RCC 7860 (cell line): ENCODE measurements around the gene PCBP3.

Experiments used
- DNase-seq: peaks from one replicate; pipeline ENCODE4 v3.0.0-alpha.2; 2015; ENCODE audit warnings: low spot score
- FAIRE-seq: peaks from 2 replicates; lab custom pipeline; 2012; peaks lifted over from hg19 to GRCh38; lab: Jason Lieb, UNC

Gene PCBP3

GRCh38 chr21:45869121-45870007 is 225.8 kb downstream of the PCBP3 start:
- DNase-seq (no peak), FAIRE-seq (no peak)

GRCh38 chr21:45870421-45870820 is 226.9 kb downstream of the PCBP3 start:
- FAIRE-seq, result no peak

GRCh38 chr21:45870851-45871615 is 227.5 kb downstream of the PCBP3 start:
- FAIRE-seq (no peak), DNase-seq (no peak)

More at GRCh38 chr21:45870421-45870820, 226.9 kb downstream of the PCBP3 start:
- DNase-seq, result no peak

- no peak for FAIRE-seq
- no peak for DNase-seq
Measured at GRCh38 chr21:45871616-45872236, 228.2 kb downstream of the PCBP3 start.

- DNase-seq (no peak), FAIRE-seq (no peak)
Measured at GRCh38 chr21:45872471-45872870, 228.9 kb downstream of the PCBP3 start.

GRCh38 chr21:45872902-45873301 is 229.4 kb downstream of the PCBP3 start:
- no peak for FAIRE-seq
- DNase-seq, result no peak

- FAIRE-seq (no peak), DNase-seq (no peak)
Measured at GRCh38 chr21:45873418-45873817, 229.9 kb downstream of the PCBP3 start.

GRCh38 chr21:45873866-45874265 is 230.3 kb downstream of the PCBP3 start:
- FAIRE-seq (no peak), DNase-seq (no peak)

GRCh38 chr21:45874716-45875415 is 231.3 kb downstream of the PCBP3 start:
- DNase-seq (no peak), FAIRE-seq (no peak)

- FAIRE-seq (no peak), DNase-seq (no peak)
Measured at GRCh38 chr21:45875416-45875760, 231.9 kb downstream of the PCBP3 start.

GRCh38 chr21:45875881-45876280 is 232.4 kb downstream of the PCBP3 start:
- no peak for FAIRE-seq
- DNase-seq, result no peak

- no peak for FAIRE-seq
- no peak for DNase-seq
Measured at GRCh38 chr21:45876381-45877170, 233.1 kb downstream of the PCBP3 start.

GRCh38 chr21:45877171-45877438 is 233.6 kb downstream of the PCBP3 start:
- no peak for DNase-seq
- no peak for FAIRE-seq

- no peak for DNase-seq
Measured at GRCh38 chr21:45877821-45878469, 234.4 kb downstream of the PCBP3 start.

GRCh38 chr21:45880097-45881068 is 236.9 kb downstream of the PCBP3 start:
- DNase-seq, result peak; percentile 44
- no peak for FAIRE-seq

More at GRCh38 chr21:45877821-45878469, 234.4 kb downstream of the PCBP3 start:
- FAIRE-seq, result no peak

GRCh38 chr21:45882645-45883044 is 239.1 kb downstream of the PCBP3 start:
- DNase-seq (no peak), FAIRE-seq (no peak)

- DNase-seq (no peak), FAIRE-seq (no peak)
Measured at GRCh38 chr21:45883090-45883489, 239.6 kb downstream of the PCBP3 start.

- FAIRE-seq, result no peak
- no peak for DNase-seq
Measured at GRCh38 chr21:45885597-45885929, 242.0 kb downstream of the PCBP3 start.
